C4-2B (cell line): Measurements from ENCODE around the gene KCNT2.

Experiments used
- CTCF ChIP-seq: fragments of 450-650 bp; conservative IDR thresholded peaks from 2 replicates; pipeline ENCODE4 v1.5.1; 2017; ENCODE audit warnings: mild to moderate bottlenecking
- ZFX ChIP-seq: fragments of 450-650 bp; IDR thresholded peaks from 2 replicates; pipeline ENCODE4 v1.6.1; 2017

GRCh38 chr1:196407358-196408051, 200.7 kb downstream of the KCNT2 start:
- TF ChIP-seq CTCF (no peak), ZFX (no peak)
